GM12878 (cell line): Measurements from ENCODE around the gene HSPE1. TPM values are rescaled to one million over a fixed set of nuclear protein-coding genes. Genes with fewer than 3 reads are reported as not detected.

Source experiments
- ATAC-seq: fragments of 200-7000 bp; cut with Tn5 transposase; 3 replicates; pipeline ENCODE4 v1.9.1; 2020; ENCODE audit warnings: mild to moderate bottlenecking, moderate library complexity
- BruUV-seq: library from RNA; stranded (reverse); fragments of 400-500 nt; replicated peaks from 2 replicates; lab custom pipeline; 2021; lab: Mats Ljungman, UMichigan
- CTCF ChIA-PET: fragments of 300-600 bp; sonication (Branson Sonifier 250); formaldehyde crosslinking; extraction: SDS; loops from one replicate; lab custom pipeline; 2021; ENCODE audit warnings: inconsistent platforms; lab: Yijun Ruan, JAX
- POLR2A ChIA-PET: fragments of 350-600 bp; formaldehyde crosslinking; extraction: SDS; loops from one replicate; lab custom pipeline; 2021; ENCODE audit warnings: inconsistent platforms; lab: Charles Lee
- RAD21 ChIA-PET: fragments of 300-600 bp; sonication (Branson Sonifier 250); formaldehyde crosslinking; loops from one replicate; lab custom pipeline; 2023; ENCODE audit warnings: antibody characterized with exemption; ENCODE audit not compliant: unreplicated experiment; lab: Charles Lee
- SMC1A ChIA-PET: fragments of 300-600 bp; sonication (Branson Sonifier 250); formaldehyde crosslinking; loops from one replicate; lab custom pipeline; 2023; ENCODE audit not compliant: unreplicated experiment, uncharacterized antibody; lab: Charles Lee
- DNase-seq: peaks from one replicate; pipeline ENCODE4 v3.0.0-alpha.2; 2011; ENCODE audit warnings: low read depth, low spot score
- FAIRE-seq: peaks from 3 replicates; lab custom pipeline; 2011; peaks lifted over from hg19 to GRCh38; lab: Jason Lieb, UNC
- H2AFZ ChIP-seq: 2 replicates; pipeline ENCODE4 v1.6.0; 2011; ENCODE audit warnings: low read depth, low read length, control low read depth; ENCODE audit not compliant: control insufficient read depth
- H3K27ac ChIP-seq: 2 replicates; pipeline ENCODE4 v1.5.1; 2011; ENCODE audit warnings: control low read depth; ENCODE audit not compliant: control insufficient read depth, insufficient read depth
- H3K27me3 ChIP-seq, 2 experiments: replicated peaks in 1 of 2; 2 replicates each; pipeline versions ENCODE4 v1.6.0 to v1.6.1; 2011; ENCODE audit warnings: low read length in 1 of 2; ENCODE audit not compliant: control insufficient read depth in 2 of 2, insufficient read depth in 2 of 2
- H3K36me3 ChIP-seq, 2 experiments: 2 replicates each; pipeline ENCODE4 v1.5.1; 2011; ENCODE audit warnings: low read length in 1 of 2; ENCODE audit not compliant: control insufficient read depth in 2 of 2, insufficient read depth in 2 of 2
- H3K4me1 ChIP-seq: 2 replicates; pipeline ENCODE4 v1.6.1; 2011; ENCODE audit warnings: mild to moderate bottlenecking, low read length, moderate library complexity, mixed read lengths; ENCODE audit not compliant: control insufficient read depth, insufficient read depth
- H3K4me2 ChIP-seq: 2 replicates; pipeline ENCODE4 v1.6.0; 2011; ENCODE audit warnings: control low read depth; ENCODE audit not compliant: control insufficient read depth, insufficient read depth
- H3K4me3 ChIP-seq: fragments of 200-600 bp; sonication (generic); 2 replicates; pipeline ENCODE4 v1.5.1; 2016
- H3K79me2 ChIP-seq: 2 replicates; pipeline ENCODE4 v1.6.0; 2011; ENCODE audit warnings: low read length; ENCODE audit not compliant: control insufficient read depth, insufficient read depth
- H3K9ac ChIP-seq: 2 replicates; pipeline ENCODE4 v1.8.0; 2011; ENCODE audit warnings: low read length, control low read depth, mixed read lengths; ENCODE audit not compliant: control insufficient read depth, insufficient read depth
- H3K9me3 ChIP-seq: replicated peaks from 3 replicates; pipeline ENCODE4 v1.5.1; 2011; ENCODE audit warnings: mild to moderate bottlenecking, low read length; ENCODE audit not compliant: control insufficient read depth, insufficient read depth
- H4K20me1 ChIP-seq: 2 replicates; pipeline ENCODE4 v1.6.0; 2011; ENCODE audit not compliant: control insufficient read depth, insufficient read depth
- ATF2 ChIP-seq: IDR thresholded peaks from 2 replicates; pipeline ENCODE4 v1.6.1; 2012; ENCODE audit warnings: low read length, inconsistent platforms
- E4F1 ChIP-seq: fragments of 450-650 bp; IDR thresholded peaks from 2 replicates; pipeline ENCODE4 v1.6.1; 2018; ENCODE audit warnings: borderline replicate concordance, mild to moderate bottlenecking; ENCODE audit not compliant: partially characterized antibody
- MEF2A ChIP-seq: IDR thresholded peaks from 2 replicates; pipeline ENCODE4 v1.6.1; 2011; ENCODE audit warnings: low read depth, mild to moderate bottlenecking, low read length, moderate library complexity; ENCODE audit not compliant: insufficient read depth
- NR2C2 ChIP-seq: IDR thresholded peaks from 2 replicates; pipeline ENCODE4 v1.6.1; 2011; ENCODE audit warnings: borderline replicate concordance, low read depth; ENCODE audit not compliant: control insufficient read depth, insufficient read length
- PAX5 ChIP-seq: IDR thresholded peaks from 2 replicates; pipeline ENCODE4 v1.6.1; 2011; ENCODE audit warnings: low read depth, low read length, borderline replicate concordance
- PBX3 ChIP-seq: IDR thresholded peaks from 2 replicates; pipeline ENCODE4 v1.6.1; 2011; ENCODE audit warnings: mild to moderate bottlenecking, low read depth, low read length, moderate library complexity; ENCODE audit not compliant: insufficient replicate concordance
- PML ChIP-seq: IDR thresholded peaks from 2 replicates; pipeline ENCODE4 v1.6.1; 2012; ENCODE audit warnings: low read length, inconsistent platforms
- USF1 ChIP-seq: IDR thresholded peaks from 2 replicates; pipeline ENCODE4 v1.6.1; 2011; ENCODE audit warnings: borderline replicate concordance, low read depth, mild to moderate bottlenecking, moderate library complexity, mixed read lengths, low read length; ENCODE audit not compliant: insufficient read depth; ENCODE audit errors: extremely low read length
- ZBTB11 ChIP-seq: fragments of 450-650 bp; formaldehyde crosslinking; IDR thresholded peaks from 2 replicates; pipeline ENCODE4 v1.5.0; 2022; ENCODE audit warnings: mild to moderate bottlenecking, missing genetic modification characterization
- ZNF217 ChIP-seq: fragments of 450-650 bp; IDR thresholded peaks from 2 replicates; pipeline ENCODE4 v1.6.1; 2017; ENCODE audit warnings: antibody characterized with exemption, mild to moderate bottlenecking
- WGBS: methylation state at CpG from one replicate; pipeline ENCODE4 v1.1.6; 2016; ENCODE audit warnings: low lambda C conversion rate; ENCODE audit not compliant: insufficient replicate concordance, insufficient coverage; ENCODE audit errors: missing lambda C conversion rate; 5-methylcytosine and 5-hydroxymethylcytosine counted together
- in situ Hi-C: fragments of 300-500 bp; cut with MboI; formaldehyde crosslinking; loops from 9 replicates; pipeline ENCODE4 v1.14.3; 2018; ENCODE audit warnings: mixed read lengths
- intact Hi-C: fragments of 100-400 bp; cut with micrococcal nuclease; formaldehyde crosslinking; loops from one replicate; pipeline ENCODE4 v1.14.2; 2022; ENCODE audit not compliant: unreplicated experiment
- polyA plus RNA-seq, 11 experiments: library from polyadenylated mRNA; depleted of rRNA in 4 of 11; unstranded in 6 of 11; stranded (reverse) in 5 of 11; fragments of >200 nt; fragmentation: Nextera tagmentation in 4 of 11; fragmentation: Illumina TruSeq in 1 of 11; extraction: Ambion mirVana in 4 of 11; extraction: Trizol in 1 of 11; gene quantifications; 1 replicate in 1 of 11; 2 replicates in 10 of 11; pipeline versions ENCODE4 v1.2.1 to v1.2.3, GENCODE V29; 2011 to 2016; ENCODE audit warnings: inconsistent platforms in 2 of 11, missing spikeins in 2 of 11, low read depth in 1 of 11
- total RNA-seq, 4 experiments: library from RNA; depleted of rRNA in 3 of 4; stranded (reverse); fragments of >200 nt in 3 of 4; fragmentation: Illumina TruSeq in 1 of 4; extraction: Trizol in 1 of 4; gene quantifications; 2 replicates each; pipeline versions ENCODE4 v1.2.1 to v1.2.3, GENCODE V29; 2013 to 2021

Gene HSPE1
- total and polyA plus RNA-seq, 10 of the 15 experiments (the other 5 are each of a cell fraction or from before 2014, with no cell fraction given) = 180 to 1,096 (median 505) TPM

GRCh38 chr2:197497326-197497725 lies 2.9 kb upstream of the HSPE1 start (continued):
- TF ChIP-seq NR2C2 = no peak
- no peak for TF ChIP-seq PBX3
- no peak for TF ChIP-seq ZBTB11 (CRISPR knock-in tag)

GRCh38 chr2:197498235-197498936 lies 1.8 kb upstream of the HSPE1 start:
- no TSS peak for BruUV-seq
- intact Hi-C loops (loop anchor here (2.0 to 5.0 kb wide), 3 partner anchors 46 to 279 kb away; partner anchors contain the start of gene COQ10B), in situ Hi-C loops (no loop called here)
- DNase-seq (no peak), ATAC-seq (no peak), FAIRE-seq (no peak)
- peaks cover 2 to 25% of the 10 kb centered on the region in 2 experiments for H3K36me3 ChIP-seq
- ChIA-PET CTCF (interaction anchor here (0.6 to 1.5 kb wide), 3 partner anchors 67 to 107 kb away, joined by 3 to 4 read pairs (median 3); no protein-coding TSS in a partner anchor), RAD21 (interaction anchor here (0.8 to 5.5 kb wide), 4 partner anchors 16 to 207 kb away, joined by 3 to 47 read pairs (median 12); partner anchors contain the start of genes MARS2 and MOB4), SMC1A (interaction anchor here (0.9 to 1.6 kb wide), 4 partner anchors 9 to 207 kb away, joined by 3 read pairs; partner anchors contain the start of gene MARS2), POLR2A (interaction anchor here (0.6 to 12.1 kb wide), 7 partner anchors 17 to 967 kb away, joined by 3 to 156 read pairs (median 24); partner anchors contain the start of genes COQ10B, MARS2, MOB4 and SF3B1)
- peak overlapping the region; percentile 88 for H3K4me3 ChIP-seq
- no peaks in the 10 kb centered on the region for H3K9me3 ChIP-seq
- peaks cover 93% of the 10 kb centered on the region for H3K79me2 ChIP-seq
- no peaks in the 10 kb centered on the region for H4K20me1 ChIP-seq
- no peaks in the 10 kb centered on the region for H3K27me3 ChIP-seq
- peak overlapping the region; percentile 70 for H3K9ac ChIP-seq
- WGBS = 1% methylated on average over 14 of the region's 14 CpGs
- H3K4me1 ChIP-seq = peaks cover 13% of the 10 kb centered on the region
- H3K4me2 ChIP-seq = peak overlapping the region; percentile 93
- peak overlapping the region; percentile 85; the same call in 1 of the 2 replicates for H3K27ac ChIP-seq
- H2AFZ ChIP-seq = no peak overlapping the region
- no peak for TF ChIP-seq MEF2A
- TF ChIP-seq E4F1 = no peak
- TF ChIP-seq ATF2 = peak; percentile 39; the same call in 1 of the 2 replicates
- TF ChIP-seq ZNF217 = no peak
- no peak for TF ChIP-seq USF1
- no peak for TF ChIP-seq PML
- 0 out of 2 replicates have a peak, but pooled peaks have one; percentile 18 for TF ChIP-seq PAX5
